ENCODE measurements around the gene MACIR.

DNA sequence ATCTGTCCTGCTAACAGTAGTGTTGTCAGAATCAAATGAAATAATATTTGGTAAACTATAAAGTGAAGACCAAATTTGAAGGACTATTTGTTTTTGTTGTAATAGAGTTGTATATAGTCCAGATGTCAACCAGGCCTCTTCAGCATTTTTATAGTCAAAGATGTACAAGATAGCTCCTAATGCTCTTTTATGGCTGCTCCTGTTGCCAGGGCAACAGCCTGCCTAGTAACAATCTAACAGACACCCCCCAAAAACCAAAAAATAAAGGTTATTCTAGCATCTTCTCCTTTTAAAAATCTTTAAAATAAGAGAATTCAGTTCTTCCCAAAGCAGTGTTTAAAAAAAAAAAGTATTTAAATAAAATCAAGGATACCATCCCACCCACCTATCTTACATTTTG is 49.5 kb upstream of the MACIR start:
- TF ChIP-seq POLR2A (IDR thresholded peaks at IDR 0.05; ENCODE audit: low read length) (no peak), GATA1 (IDR thresholded peaks at IDR 0.05; ENCODE audit: low read depth, low read length) (no peak)

Measured in erythroblast (primary cell).